HG03442 (cell line): Measurements from ENCODE around the gene TMEM163.

Experiments
- ATAC-seq: cut with Tn5 transposase; IDR thresholded peaks from one replicate; pipeline ENCODE4 v1.9.1; 2021; ENCODE audit warnings: mild to moderate bottlenecking, moderate library complexity; ENCODE audit not compliant: unreplicated experiment

Gene TMEM163

GRCh38 chr2:134417968-134418582, 300.7 kb downstream of the TMEM163 start:
- no peak for ATAC-seq

- ATAC-seq: no peak
Observed at GRCh38 chr2:134416637-134417036, 302.2 kb downstream of the TMEM163 start.

GRCh38 chr2:134416018-134416417, 302.8 kb downstream of the TMEM163 start:
- ATAC-seq: no peak

- ATAC-seq: no peak
Observed at GRCh38 chr2:134413912-134414311, 304.9 kb downstream of the TMEM163 start.

DNA sequence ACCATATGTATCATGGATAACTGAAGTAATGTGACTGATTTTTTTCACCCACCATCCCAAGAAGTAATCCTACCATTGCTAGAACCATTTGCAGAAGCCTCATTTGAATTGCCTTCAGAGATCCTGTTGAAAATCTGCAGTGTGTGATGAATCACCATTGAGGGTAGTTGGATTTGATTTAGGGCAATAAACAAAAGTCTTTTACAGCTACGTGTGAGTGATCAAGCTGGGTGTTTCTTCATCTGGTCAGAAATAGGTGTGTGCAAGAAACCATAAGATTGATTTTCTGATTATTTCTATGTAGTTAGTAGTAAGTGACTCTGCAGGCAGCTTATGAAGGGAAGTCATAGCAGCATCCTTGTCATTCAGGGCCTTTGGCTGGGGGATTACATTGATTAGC, 305.4 kb downstream of the TMEM163 start:
- no peak for ATAC-seq

DNA sequence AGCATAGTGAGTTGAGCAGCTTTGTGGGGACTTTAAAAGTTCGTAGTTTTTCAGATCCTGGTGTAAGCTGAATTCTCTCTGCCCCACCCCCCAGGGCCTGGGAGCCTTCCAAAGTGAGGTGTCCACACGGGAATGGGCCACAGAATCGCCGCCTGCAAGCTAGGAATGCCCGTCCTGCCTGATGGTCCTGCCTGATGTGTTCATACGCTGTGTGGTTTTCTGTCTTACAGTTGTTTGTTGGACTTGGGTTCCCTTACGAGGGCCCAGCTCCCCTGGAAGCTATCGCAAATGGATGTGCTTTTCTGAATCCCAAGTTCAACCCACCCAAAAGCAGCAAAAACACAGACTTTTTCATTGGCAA, 306.2 kb downstream of the TMEM163 start:
- no peak for ATAC-seq

DNA sequence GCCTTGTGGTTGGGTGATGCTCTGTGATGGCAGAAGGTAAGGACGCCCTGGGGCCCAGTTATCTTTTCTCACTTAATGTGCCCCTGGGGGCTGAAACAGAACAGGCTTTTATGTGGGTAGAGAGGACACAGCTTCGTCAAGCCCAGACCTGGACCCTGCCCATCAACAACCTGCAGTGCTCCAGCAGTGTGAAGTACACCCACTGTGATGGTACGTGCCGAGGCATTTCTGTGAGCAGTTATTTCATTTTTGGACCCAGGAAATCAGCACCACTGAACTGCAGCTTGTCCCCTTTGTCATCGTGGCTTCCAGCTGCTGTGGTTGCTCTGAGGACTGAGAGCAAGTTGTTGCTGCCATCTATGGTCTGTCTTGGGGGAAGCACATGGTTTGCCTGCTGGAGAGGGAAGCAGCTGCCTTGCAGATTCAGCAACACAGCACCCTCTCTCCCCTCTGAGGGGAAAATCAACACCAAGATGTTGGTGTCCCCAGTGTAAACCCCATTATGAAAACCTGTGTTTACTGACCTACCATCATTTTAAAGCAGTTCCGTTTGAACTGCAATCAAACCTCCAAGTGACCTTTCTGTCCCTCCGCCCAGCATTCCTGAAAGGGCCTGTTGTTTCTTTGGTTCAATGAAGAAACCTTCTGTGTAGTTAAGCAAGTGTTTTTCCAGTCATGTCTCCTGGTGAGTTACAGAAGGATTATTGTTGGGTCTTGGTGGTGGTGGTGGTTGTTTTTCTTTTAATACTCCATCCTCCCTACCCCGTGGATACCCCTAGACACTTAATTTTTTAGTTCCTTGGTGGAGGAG, 306.8 kb downstream of the TMEM163 start:
- ATAC-seq: peak; percentile 94

DNA sequence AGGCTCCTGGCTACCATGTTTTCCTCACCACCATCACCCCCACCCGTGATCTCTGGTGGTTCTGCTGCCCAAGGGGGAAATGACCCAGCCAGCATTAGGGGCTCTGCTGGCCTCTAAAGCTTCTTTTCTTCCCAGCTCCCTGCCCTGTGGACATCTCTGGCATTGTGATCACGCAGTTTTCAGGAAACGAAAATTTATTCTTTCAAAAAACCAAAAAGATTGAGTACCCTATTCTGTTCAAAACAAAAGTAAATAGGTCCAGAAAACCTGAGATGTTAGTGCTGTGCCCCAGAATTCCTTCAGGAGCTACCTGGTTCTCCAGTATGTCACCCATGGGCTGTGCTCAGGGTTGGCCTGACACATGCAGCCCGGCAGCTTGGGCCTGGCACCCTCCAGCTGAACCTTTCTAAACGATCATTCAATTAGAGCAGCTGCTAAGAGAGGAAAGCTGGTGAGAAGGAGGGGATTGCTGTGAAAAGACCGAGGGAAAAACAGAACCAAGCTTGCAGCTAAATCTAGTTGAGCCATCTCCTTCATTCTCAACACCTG, 307.4 kb downstream of the TMEM163 start:
- ATAC-seq: no peak

GRCh38 chr2:134410831-134411231, 308.0 kb downstream of the TMEM163 start:
- ATAC-seq: no peak

DNA sequence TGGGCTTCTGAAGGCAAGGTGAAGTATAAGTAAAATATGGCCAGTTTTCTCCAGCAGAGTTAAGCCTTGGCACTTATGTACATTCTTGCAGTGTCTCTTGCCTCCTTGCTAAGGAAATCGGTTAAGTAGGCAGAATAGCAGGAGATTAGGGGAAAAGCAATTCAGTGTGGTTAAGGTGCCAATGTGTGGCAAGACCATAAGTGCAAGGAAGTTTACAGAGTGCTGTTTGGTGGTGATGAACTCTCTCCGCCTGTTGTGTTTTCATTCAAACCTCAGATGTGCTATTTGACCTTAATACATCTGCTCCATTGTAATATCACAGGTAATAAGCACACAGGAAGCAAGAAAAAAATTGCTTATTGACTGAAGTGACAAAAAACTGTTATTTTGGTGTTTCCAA, 308.8 kb downstream of the TMEM163 start:
- no peak for ATAC-seq

DNA sequence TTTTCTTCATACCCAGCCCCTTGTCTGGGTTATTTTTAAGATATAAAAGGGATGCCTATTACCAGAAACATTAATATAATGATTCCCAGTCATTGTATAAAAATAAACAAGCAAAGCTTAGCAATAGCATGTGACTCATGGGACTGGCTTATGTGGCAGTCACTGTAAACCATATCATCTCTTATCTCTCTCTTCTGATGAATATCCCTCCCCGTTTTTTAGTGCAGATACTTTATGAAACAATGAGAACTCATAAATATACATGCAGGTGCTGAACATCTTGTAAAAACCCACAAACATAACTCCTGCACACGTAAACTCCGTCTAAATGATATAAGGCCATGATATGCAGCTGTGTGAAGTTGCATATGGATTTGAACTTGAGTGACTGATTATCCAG, 310.0 kb downstream of the TMEM163 start:
- ATAC-seq: no peak

GRCh38 chr2:134408386-134408785, 310.4 kb downstream of the TMEM163 start:
- no peak for ATAC-seq

DNA sequence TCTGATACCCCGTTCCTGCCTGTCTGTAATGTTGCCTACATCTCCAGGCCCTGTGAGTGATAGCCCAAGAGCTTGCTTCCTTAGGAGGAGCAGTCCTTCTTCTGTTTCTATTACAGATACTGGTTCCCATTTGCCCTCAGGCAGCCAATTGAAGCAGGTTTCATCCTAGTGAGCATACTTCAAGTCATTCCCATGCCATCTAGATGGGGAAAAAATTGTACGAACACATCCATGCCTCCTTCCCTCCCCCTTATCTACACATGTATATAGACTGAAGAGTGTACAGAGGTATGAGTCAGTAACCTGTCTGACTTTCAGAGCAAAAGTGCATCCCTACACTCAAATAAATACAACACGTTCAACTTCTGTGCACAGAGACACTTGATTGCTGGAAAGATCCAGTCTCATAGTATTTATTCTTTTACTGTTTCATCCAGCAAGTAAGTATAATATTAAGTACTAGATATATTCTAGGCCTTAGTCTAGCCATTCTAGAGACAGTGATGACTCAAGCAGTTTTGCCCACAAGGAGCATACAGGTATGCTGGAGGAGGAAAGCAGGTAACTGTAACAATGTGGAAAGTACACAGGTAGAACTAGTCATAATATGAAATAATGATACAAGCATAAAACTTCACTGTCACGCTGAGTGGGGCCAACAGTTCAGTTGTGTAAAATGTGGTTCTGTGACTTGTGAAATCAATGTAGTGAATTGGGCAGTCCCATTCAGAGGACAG, 311.5 kb downstream of the TMEM163 start:
- ATAC-seq: no peak

- no peak for ATAC-seq
Observed at GRCh38 chr2:134406736-134407135, 312.1 kb downstream of the TMEM163 start.

DNA sequence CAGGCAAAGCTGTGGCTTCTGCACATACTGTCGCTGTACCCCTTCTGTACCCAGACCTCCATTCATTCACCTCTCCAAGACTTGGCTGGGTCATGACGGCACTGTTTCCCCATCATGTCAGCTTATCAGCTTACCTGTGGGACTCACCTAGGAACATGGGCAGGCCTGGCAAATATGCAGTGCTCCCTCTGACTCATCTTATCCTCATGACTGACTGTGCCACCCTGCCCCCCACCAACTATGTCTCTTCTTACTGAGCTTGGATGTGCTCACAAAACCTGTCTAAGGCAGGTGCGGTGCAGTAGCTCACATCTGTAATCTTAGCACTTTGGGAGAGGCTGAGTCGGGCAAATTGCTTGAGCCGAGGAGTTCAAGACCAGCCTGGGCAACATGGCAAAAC, 312.5 kb downstream of the TMEM163 start:
- no peak for ATAC-seq
